Urinary bladder (tissue), 4 donors: ENCODE data around the gene ACOT2. TPM values are rescaled to one million over a fixed set of nuclear protein-coding genes. Genes with fewer than 3 reads are reported as not detected.
"Not testable (repeated sequence)": the region's sequence is repeated elsewhere in the genome, so short reads cannot be mapped to it uniquely, and the experiment has no call there.

ENCODE experiments used
- DNase-seq: peaks from one replicate; pipeline ENCODE4 v3.0.0-alpha.2; 2015; ENCODE audit errors: extremely low spot score
- H3K27ac ChIP-seq: one replicate; pipeline ENCODE4 v1.5.1; 2013; ENCODE audit warnings: low read depth, mild to moderate bottlenecking, moderate library complexity
- H3K36me3 ChIP-seq: one replicate; pipeline ENCODE4 v1.6.1; 2013; ENCODE audit warnings: mild to moderate bottlenecking, moderate library complexity; ENCODE audit not compliant: insufficient read depth
- H3K4me1 ChIP-seq: one replicate; pipeline ENCODE4 v1.6.1; 2013; ENCODE audit warnings: mild to moderate bottlenecking, moderate library complexity; ENCODE audit not compliant: insufficient read depth
- H3K4me3 ChIP-seq: one replicate; pipeline ENCODE4 v1.5.1; 2013; ENCODE audit warnings: low read depth, low read length
- WGBS: extraction: QIAGEN DNeasy Blood & Tissue Kit; methylation state at CpG from one replicate; pipeline ENCODE4 v1.1.7; 2013; 5-methylcytosine and 5-hydroxymethylcytosine counted together
- polyA plus RNA-seq: library from polyadenylated mRNA; stranded (reverse); fragments of 200-250 nt; gene quantifications from one replicate; pipeline ENCODE4 v1.2.3, GENCODE V29; 2013
- total RNA-seq: library from RNA; depleted of rRNA; stranded (reverse); fragments of >200 nt; gene quantifications from one replicate; pipeline ENCODE4 v1.2.3, GENCODE V29; 2014
- donor health status: healthy with polysubstance abuse.
- donor health status: healthy.

ACOT2 gene, protein sequence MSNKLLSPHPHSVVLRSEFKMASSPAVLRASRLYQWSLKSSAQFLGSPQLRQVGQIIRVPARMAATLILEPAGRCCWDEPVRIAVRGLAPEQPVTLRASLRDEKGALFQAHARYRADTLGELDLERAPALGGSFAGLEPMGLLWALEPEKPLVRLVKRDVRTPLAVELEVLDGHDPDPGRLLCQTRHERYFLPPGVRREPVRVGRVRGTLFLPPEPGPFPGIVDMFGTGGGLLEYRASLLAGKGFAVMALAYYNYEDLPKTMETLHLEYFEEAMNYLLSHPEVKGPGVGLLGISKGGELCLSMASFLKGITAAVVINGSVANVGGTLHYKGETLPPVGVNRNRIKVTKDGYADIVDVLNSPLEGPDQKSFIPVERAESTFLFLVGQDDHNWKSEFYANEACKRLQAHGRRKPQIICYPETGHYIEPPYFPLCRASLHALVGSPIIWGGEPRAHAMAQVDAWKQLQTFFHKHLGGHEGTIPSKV
- total RNA-seq: 39.4 TPM
- 84.3 TPM for polyA plus RNA-seq

DNA sequence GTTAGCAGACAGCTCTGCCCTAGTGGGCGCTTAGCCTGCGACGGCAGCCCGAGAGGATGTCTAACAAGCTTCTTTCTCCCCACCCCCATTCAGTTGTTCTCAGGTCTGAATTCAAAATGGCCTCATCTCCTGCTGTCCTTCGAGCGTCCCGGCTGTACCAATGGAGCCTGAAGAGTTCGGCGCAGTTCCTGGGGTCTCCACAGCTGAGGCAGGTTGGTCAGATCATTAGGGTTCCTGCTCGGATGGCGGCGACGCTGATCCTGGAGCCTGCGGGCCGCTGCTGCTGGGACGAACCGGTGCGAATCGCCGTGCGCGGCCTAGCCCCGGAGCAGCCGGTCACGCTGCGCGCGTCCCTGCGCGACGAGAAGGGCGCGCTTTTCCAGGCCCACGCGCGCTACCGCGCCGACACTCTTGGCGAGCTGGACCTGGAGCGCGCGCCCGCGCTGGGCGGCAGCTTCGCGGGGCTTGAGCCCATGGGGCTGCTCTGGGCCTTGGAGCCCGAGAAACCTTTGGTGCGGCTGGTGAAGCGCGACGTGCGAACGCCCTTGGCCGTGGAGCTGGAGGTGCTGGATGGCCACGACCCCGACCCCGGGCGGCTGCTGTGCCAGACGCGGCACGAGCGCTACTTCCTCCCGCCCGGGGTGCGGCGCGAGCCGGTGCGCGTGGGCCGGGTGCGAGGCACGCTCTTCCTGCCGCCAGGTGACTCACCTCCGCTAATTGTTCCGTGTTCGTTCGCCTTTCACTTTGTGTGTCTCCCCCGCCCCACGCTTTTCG lies at the start of gene ACOT2:
Gene ACOT2, plus strand, starts transcription at position 29 of the 774 bp plus-strand sequence. Its CDS starts 28 bp downstream, at position 57.
- H3K36me3 ChIP-seq, H3K4me1 ChIP-seq: not testable (repeated sequence)
- peak within 1 kb of the TSS; percentile 45 for H3K4me3 ChIP-seq
- H3K27ac ChIP-seq: peak within 1 kb of the TSS; percentile 92
- DNase-seq: peak; percentile 60
- under 1% methylated on average over 76 of the region's 83 CpGs for WGBS

DNA sequence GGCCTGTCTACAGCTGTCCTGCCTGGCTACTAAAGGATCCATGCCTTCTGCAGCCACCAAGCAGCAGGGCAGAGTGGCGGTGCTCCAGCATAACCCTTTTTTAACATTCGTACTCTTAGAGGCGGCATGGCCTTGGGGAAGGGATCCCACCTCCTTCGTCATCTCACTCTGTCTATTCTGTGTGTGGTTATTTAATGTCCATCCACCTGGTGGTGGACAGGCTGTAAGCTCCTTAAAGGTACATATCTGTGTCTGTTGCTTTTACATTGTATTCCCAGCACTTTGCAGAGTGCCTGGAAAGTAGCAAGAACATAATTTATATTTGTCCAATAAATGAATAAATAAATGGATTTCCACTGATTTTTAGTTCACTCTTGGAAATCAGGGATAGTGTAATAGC lies 47.8 kb upstream of the ACOT2 start:
- DNase-seq: no peak
- H3K27ac ChIP-seq: no peak overlapping the region
- no peak overlapping the region for H3K4me3 ChIP-seq
- no peaks in the 10 kb centered on the region for H3K36me3 ChIP-seq
- 94% methylated on average over 4 of the region's 4 CpGs for WGBS
- H3K4me1 ChIP-seq: no peaks in the 10 kb centered on the region

DNA sequence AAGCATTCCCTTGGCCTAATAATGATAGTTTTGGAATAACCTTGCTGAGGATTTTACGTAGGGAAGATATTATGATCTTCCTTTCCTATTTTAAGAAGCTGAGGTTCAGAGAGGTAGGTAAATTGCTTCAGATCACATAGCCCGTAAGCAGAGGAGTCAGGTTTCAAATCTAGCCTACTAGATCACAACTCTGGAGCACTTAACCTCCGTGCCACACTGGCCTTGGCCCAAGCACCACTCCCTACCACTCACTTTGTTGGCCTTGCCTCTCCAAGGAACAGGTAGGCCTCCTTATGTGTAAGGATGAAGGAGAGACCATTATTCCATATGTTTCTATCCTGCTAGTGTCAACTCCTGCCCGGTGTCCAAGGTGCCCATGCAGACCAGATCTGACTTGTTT lies 44.5 kb upstream of the ACOT2 start:
- H3K27ac ChIP-seq: no peak overlapping the region
- H3K4me3 ChIP-seq: no peak overlapping the region
- 79% methylated on average over 4 of the region's 4 CpGs for WGBS
- no peaks in the 10 kb centered on the region for H3K4me1 ChIP-seq
- no peak for DNase-seq
- H3K36me3 ChIP-seq: no peaks in the 10 kb centered on the region

DNA sequence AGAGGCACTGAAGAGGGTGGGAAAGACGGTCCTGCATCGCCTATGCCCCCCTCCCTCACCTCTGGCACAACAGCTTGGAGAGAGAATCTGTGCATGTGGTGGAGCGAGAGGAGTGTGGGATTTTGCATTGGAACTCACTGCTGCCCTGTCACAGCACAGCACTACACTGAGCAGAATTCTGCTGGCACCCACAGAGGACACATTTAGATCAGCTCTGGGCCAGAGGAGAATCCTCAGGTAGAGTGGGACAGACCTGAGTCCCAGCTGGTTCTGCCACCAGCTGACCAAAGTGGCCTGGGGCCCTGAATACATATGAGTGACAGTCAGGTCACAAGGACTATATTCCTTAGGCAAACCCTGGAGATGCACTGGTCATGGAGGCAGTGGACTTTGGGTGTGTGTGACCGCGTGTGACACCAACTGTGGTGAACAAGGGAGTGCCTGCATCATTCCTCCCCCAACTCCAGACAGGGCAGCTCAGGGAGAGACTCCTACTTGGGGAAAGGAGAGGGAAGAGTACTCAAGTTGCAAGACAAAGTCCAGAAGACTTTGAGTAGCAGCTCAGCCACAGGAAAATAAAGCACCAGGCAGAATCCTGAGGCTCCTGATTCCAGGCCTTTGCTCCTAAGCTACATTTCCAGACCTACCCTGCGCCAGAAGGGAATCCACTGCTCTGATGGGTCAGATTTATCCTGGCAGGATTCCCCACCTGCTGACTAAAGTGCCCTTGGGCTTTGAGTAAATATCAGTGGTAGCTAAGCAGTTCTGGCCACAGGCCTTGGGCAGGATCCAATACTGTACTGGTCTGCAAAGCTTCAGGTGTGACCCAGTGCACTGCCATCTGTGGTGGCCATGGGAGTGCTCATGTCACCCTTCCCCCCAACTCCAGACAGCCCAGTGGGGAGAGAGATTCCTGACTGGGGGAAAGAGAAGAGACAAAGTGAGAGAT lies 42.7 kb upstream of the ACOT2 start:
- no peak overlapping the region for H3K4me3 ChIP-seq

DNA sequence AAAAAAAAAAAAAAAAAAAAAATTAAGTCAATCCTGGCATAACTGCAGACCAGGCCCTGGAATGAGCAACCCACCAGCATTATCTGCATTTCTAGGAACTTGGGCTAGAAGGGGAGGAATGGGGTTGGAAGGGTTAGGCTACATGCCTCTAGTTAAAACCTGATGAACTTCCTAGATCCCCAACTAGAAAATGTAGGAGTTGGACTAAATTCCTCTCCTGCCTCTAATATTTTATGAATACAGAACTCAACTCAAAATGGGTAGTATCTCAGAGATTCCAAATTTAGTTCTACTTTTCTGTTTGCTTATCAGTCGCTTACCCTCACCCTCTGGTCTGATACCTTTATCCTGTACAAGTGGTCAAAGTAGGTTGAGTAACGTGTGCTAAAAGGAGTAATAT lies 39.7 kb upstream of the ACOT2 start:
- not testable (repeated sequence) for H3K36me3 ChIP-seq, H3K4me1 ChIP-seq, H3K4me3 ChIP-seq, DNase-seq, H3K27ac ChIP-seq
- WGBS: 92% methylated on average over 2 of the region's 2 CpGs

More for the DNA sequence above, 42.7 kb upstream of the ACOT2 start:
- Histone ChIP-seq H3K36me3 (no peaks in the 10 kb centered on the region), H3K27ac (no peak overlapping the region), H3K4me1 (no peaks in the 10 kb centered on the region)
- 75% methylated on average over 6 of the region's 6 CpGs for WGBS
- DNase-seq: no peak

DNA sequence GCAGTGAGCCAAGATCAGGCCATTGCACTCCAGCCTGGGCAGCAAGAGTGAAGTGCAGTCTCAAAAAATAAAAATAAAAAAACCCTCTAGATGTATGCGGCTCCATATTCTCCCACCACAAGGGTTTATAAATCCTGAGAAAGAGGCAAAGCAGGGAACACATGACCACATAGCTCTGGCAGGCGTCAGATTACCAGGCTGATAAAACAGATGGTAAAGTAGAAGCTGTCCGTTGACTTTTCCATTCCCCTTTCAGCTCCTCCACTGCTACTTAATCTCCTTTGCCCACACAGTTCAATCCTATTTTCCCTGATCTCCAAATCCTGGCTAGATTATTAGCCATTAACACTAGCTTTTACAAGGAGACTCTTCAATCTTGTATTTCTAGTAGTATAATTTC lies 37.0 kb upstream of the ACOT2 start:
- H3K27ac ChIP-seq, DNase-seq, H3K36me3 ChIP-seq, H3K4me3 ChIP-seq, H3K4me1 ChIP-seq: not testable (repeated sequence)
- no CpG with 5 or more reads among the region's 3 CpGs for WGBS

DNA sequence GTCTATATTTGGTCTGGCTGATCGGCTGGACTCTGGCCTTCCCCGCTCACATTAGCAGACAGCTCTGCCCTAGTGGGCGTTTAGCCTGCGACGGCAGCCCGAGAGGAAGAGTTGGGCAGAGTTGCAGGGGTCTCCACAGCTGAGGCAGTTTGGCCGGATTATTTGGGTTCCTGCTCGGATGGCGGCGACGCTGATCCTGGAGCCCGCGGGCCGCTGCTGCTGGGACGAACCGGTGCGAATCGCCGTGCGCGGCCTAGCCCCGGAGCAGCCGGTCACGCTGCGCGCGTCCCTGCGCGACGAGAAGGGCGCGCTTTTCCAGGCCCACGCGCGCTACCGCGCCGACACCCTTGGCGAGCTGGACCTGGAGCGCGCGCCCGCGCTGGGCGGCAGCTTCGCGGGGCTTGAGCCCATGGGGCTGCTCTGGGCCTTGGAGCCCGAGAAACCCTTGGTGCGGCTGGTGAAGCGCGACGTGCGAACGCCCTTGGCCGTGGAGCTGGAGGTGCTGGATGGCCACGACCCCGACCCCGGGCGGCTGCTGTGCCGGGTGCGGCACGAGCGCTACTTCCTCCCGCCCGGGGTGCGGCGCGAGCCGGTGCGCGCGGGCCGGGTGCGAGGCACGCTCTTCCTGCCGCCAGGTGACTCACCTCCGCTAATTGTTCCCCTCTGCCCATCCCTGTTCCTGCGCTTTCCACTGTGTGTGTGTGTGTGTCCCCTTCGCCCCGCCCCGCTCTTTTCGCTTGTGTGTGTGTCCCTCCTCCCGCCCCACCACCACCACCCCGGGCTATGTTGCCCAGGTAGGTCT lies 31.6 kb upstream of the ACOT2 start:
- peak overlapping the region; percentile 19 for H3K27ac ChIP-seq
- not testable (repeated sequence) for DNase-seq, H3K36me3 ChIP-seq, H3K4me1 ChIP-seq
- peak overlapping the region; percentile 36 for H3K4me3 ChIP-seq
- no CpG with 5 or more reads among the region's 84 CpGs for WGBS

DNA sequence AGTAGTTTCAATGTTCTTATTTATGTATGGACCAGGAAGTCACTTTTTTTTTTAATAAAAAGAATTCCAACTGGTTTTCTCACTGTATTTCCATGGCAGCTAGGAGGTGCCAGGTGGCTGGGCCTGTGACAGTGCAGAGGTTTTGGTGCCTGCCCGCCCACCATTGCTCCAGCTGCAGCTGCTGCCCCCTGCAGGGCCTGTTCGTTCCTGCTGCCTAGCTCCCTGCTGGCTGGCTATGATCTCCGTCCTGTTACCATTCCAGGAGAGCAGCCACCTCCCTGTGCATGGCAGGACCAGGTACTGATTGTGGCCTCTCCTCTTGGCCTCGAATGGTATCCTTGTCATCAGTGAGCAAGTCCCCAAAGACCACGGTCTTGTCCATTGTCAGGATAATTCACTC lies 30.0 kb upstream of the ACOT2 start:
- not testable (repeated sequence) for H3K4me3 ChIP-seq, H3K36me3 ChIP-seq, H3K4me1 ChIP-seq, H3K27ac ChIP-seq, DNase-seq
- WGBS: no CpG with 5 or more reads among the region's 5 CpGs

DNA sequence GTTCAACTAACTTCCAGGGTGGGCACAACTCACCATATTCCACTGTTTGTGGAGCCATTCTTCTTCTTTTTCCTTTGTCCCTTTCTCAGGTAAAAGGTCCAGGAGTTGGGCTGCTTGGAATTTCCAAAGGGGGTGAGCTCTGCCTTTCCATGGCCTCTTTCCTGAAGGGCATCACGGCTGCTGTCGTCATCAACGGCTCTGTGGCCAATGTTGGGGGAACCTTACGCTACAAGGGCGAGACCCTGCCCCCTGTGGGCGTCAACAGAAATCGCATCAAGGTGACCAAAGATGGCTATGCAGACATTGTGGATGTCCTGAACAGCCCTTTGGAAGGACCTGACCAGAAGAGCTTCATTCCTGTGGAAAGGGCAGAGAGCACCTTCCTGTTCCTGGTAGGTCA lies 26.1 kb upstream of the ACOT2 start:
- not testable (repeated sequence) for H3K27ac ChIP-seq, H3K36me3 ChIP-seq, H3K4me1 ChIP-seq, H3K4me3 ChIP-seq, DNase-seq
- WGBS: 78% methylated on average over 7 of the region's 7 CpGs

DNA sequence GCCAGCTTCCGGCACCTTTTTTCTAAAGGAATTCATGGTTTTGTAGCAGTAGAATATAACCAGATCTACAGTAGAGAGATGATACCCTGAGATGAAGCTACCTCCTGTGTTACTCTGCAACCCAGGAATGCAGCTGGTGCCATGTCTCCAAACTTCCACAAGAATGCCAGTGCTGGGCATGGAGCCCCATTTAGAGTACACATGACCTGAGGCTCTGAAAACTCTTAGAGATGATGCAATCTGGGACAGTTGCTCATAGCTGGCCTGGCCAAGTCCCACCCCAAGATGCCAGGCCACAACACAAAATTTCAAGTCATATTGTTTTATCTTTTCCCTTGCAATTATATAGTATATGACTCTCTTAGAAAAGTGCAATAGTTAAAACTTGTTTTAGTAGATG lies 23.7 kb upstream of the ACOT2 start:
- no CpG with 5 or more reads among the region's 1 CpG for WGBS
- not testable (repeated sequence) for DNase-seq

DNA sequence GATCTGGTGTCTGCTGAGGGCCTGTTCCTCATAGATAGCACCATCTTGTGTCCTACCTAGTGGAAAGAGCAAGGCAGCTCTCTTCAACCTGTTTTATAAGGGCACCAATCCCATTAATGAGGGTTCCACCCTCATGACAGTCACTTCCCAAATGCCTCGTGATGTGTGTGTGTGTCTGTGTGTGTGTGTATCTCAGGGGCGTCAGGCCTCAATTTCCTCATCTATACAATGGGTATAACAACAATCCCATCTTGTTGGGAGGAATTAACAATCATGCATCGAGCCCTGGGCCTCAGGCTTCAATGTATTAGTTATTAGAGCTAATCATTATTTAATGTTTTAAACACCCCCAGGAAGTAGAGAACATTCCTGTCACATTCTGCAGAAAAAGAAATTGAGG lies 19.9 kb upstream of the ACOT2 start:
- H3K4me1 ChIP-seq, H3K27ac ChIP-seq, H3K36me3 ChIP-seq, H3K4me3 ChIP-seq, DNase-seq: not testable (repeated sequence)
- WGBS: no CpG with 5 or more reads among the region's 3 CpGs

More for the DNA sequence above, 23.7 kb upstream of the ACOT2 start:
- not testable (repeated sequence) for H3K4me1 ChIP-seq, H3K27ac ChIP-seq, H3K4me3 ChIP-seq, H3K36me3 ChIP-seq

DNA sequence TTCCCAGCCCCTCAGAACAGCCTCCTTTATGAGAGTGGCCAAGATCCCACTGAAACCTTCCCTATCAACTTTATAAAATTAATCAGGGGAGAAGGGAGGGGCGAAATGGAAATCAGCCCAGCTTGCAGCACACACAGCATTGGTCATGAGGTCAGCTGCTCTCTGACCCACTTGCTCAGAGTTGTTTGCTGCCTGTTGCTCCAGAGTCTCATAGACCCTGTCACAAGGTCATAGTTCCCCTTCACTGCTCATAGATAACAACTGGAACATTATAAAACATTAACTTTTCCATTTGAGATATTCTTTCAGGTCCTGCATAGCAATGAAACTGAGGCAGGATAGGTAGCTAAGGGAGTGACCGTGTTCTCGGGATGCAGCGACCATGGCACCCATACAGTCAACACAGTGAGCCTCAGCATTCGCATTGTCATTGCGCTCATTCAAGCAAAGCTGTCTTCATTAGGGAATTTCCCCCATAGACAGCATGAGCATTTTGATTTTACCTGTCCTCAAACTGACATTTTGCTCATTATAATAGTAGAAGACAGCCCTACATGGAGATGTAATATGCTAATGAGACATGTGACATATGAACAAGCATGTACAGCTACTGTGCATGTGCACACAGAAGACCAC lies 19.0 kb upstream of the ACOT2 start:
- not testable (repeated sequence) for H3K27ac ChIP-seq, H3K36me3 ChIP-seq, H3K4me1 ChIP-seq, DNase-seq, H3K4me3 ChIP-seq
- WGBS: no CpG with 5 or more reads among the region's 6 CpGs
